GM18907 (cell line): ENCODE measurements around the gene SPOPL.
"Not testable (repeated sequence)": the region's sequence is repeated elsewhere in the genome, so short reads cannot be mapped to it uniquely, and the experiment has no call there.

Source experiments
- ATAC-seq: cut with Tn5 transposase; IDR thresholded peaks from one replicate; pipeline ENCODE4 v1.9.1; 2021; ENCODE audit warnings: mild to moderate bottlenecking, moderate library complexity; ENCODE audit not compliant: unreplicated experiment

SPOPL gene

DNA sequence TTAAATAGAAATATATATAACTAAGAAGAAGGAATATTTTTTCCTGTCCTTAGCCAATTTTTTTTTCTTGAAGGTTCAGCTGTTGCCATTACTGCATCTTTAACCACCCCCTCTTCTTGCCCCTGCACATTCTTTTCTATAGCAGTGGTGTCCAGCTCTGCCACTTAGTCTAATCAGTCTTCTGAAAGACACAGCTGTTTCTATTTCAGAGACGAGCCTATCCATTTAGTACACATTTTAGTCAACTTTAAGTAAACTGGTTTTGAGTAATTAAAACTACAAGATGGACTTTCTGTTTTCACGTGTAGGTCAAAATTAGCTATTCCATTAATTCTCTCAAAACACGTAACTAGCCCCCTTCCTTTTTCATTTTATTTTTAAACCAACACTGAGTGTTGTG lies 21.0 kb downstream of the SPOPL start:
- ATAC-seq, result peak; percentile 71

DNA sequence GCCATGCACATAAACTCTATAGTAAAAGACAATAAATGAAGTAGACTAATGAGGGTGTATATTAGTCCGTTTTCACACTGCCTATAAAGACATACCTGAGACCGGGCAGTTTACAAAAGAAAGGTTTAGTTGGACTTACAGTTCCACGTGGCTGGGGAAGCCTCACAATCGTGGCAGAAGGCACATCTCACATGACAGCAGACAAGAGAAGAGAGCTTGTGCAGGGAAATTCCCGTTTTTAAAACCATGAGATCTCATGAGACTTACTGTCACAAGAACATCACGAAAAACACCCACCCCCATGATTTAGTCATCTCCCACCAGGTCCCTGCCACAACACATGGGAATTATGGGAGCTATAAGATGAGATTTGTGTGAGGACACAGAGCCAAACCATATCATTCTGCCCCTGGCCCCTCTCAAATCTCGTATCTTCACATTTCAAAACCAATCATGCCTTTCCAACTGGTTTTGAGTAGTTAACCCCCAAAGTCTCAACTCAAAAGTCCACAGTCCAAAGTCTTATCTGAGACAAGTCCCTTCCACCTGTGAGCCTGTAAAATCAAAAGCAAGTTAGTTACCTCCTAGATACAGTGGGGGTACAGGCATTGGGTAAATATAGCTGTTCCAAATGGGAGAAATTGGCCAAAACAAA lies 21.6 kb downstream of the SPOPL start:
- ATAC-seq, result peak; percentile 66

DNA sequence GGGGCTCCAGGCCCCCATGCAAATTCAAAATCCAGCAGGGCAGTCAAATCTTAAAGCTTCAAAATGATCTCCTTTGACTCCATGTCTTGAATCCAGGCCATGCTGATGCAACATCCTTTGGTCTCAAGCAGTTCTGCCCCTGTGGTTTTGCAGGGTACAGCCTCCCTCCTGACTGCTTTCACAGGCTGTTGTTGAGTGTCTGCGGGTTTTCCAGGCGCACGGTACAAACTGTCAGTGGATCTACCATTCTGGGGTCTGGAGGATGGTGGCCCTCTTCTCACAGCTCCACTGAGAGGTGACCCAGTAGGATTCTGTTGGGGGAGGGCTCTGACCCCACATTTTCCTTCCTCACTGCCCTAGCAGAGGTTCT lies 22.1 kb downstream of the SPOPL start:
- not testable (repeated sequence) for ATAC-seq

DNA sequence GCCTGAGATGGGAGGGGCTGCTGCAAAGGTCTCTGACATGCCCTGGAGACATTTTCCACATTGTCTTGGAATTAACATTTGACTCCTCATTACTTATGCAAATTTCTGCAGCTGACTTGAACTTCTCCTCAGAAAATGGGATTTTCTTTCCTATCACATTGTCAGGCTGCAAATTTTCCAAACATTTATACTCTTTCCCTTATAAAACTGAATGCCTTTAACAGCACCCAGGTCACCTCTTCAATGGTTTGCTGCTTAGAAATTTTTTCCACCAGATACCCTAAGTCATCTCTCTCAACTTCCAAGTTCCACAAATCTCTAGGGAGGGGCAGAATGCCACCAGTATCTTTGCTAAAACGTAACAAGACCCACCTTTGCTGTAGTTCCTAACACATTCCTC lies 22.8 kb downstream of the SPOPL start:
- ATAC-seq, result not testable (repeated sequence)

DNA sequence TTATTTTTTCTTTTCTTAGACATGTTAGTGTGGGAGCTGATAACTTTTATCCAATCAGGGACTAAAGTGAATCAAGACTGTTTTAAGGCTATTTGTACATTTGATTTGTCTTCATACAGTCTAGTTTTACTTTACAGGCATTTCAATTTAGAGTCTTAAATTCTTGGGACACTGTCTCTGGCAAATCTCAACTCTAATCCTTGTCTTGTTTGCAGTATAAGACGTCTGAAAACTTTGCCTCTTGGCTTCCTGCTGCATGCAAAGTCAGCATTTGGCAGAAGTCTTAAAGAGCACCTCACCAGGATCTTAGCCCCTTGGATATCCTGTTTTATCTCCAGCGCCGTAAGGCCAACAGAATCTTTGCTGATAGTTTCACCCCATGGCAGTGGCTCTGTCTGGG lies 30.3 kb downstream of the SPOPL start:
- ATAC-seq, result no peak

DNA sequence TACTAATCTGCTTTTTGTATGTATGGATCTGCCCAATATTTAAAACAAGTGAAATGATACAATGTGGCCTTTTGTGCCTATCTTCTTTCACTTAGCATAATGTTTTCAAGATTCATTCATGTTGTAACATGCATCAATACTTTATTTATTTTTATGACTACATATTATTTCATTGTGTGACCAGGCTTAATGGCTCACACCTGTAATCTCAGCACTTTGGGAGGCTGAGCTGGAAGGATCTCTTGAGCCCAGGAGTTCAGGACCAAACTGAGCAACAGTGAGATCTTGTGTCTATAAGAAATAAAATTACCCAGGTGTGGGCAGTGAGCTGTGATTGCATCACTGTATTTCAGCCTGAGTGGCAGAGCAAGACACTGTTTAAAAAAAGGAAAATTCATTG lies 33.2 kb downstream of the SPOPL start:
- ATAC-seq, result no peak

DNA sequence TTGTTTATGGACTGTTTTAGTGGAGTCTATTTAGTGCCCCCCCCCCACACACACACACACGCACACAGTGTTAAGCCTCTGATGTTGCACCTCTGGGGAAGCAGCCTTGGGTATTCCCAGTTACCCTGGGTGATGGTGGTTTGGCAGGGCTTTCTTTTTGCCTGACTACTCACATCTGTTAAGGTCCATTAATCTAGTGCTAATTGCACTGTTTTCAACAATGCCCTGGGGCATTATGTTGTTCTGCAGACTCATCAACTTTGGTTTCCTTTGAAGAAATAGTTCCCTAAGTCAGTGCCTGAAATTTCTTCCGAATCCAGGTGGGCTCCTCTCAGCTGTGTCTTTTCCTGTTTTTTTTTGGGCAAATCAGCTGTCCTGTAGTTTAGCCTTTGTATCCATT lies 34.7 kb downstream of the SPOPL start:
- ATAC-seq, result peak; percentile 84

DNA sequence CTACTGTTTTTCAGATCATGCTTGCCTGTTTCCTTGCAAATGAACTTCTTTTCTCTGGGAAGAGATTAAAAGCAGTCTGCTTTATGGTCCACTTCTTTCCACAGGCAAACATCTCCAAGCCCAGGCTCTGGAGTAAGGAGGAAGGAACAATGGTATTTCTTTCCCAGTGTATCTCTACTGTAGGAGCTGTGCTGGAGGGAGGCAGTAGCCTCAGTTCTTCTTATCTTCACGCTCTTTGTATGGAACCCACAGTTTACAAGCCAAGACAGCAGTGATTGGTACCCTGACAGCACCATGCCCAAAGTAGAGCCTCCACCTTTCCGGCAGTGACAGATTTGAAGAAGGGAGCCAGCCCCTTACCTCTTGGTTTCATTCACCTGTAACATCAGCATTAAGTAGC lies 35.2 kb downstream of the SPOPL start:
- peak; percentile 3 for ATAC-seq

DNA sequence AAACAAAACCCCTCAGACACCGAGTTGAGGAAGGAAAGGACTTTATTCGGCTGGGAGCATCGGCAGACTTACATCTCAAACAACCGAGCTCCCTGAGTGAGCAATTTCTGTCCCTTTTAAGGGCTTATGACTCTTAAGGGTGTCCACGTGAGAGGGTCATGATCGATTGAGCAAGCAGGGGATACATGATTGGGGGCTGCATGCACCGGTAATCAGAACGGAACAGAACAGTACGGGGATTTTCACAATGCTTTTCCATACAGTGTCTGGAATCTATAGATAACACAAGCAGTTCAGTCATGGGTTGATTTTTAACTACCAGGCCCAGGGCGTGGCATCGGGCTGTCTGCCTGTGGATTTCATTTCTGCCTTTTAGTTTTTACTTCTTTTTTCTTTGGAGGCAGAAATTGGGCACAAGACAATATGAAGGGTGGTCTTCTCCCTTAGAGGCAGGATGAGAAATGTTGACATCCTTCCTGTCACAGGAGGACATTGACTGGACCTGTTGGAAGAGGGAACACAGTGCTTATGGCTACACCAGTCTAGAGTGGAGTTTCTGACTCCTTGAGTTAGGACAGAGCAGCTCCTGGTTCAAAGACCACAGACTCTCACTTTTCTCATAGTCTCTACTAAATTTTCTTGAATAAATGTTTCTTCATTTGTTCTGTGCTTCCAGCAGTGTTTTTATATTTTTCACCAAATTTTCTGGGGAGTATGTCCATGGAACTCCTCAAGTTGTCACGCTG lies 35.8 kb downstream of the SPOPL start:
- no peak for ATAC-seq

DNA sequence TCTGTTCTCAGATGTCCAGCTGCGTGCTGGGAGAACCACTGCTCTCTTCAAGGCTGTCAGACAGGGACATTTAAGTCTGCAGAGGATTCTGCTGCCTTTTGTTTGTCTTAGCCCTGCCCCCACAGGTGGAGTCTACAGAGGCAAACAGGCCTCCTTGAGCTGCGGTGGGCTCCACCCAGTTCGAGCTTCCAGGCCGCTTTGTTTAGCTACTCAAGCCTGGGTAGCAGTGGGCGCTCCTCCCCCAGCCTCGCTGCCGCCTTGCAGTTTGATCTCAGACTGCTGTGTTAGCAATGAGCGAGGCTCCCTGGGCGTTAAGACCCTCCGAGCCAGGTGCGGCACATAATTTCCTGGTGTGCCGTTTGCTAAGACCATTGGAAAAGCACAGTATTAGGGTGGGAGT lies 42.6 kb downstream of the SPOPL start:
- not testable (repeated sequence) for ATAC-seq

DNA sequence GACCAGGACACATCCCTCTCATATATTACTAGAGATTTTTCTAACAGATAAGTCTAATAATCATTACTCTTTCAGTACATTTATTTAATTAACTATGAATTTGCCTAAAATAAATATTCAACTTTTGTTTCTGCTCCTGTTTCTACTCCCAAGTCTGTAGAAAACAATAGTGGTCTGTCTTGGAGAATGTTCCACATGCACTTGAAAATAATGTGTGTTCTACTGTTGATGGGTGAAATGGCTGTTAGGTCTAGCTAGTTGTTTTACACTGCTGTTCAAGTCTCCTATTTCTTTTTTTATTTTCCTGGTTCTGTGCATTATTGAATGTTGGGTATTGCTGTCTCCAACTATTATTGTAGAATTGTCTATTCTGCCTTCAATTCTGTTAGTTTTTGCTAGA lies 47.2 kb downstream of the SPOPL start:
- no peak for ATAC-seq

DNA sequence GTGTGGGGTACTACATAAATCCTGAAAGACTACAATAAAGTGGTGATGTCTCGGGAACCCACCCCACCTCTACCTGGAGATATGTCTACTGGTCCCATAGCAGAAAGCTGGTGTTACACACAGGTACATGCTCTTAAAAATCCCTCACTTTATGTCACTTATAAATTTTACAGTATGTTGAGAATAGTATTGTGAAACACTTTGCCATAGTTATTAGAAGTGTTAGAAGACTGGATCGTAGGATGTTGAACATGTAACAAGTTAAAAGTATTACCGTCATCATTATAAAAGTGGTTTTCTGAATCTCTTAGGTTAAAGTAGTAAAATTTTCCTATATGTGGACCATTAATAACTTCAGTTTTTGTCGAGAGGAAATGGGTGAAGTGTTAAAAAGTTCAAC lies 48.6 kb downstream of the SPOPL start:
- ATAC-seq, result no peak

DNA sequence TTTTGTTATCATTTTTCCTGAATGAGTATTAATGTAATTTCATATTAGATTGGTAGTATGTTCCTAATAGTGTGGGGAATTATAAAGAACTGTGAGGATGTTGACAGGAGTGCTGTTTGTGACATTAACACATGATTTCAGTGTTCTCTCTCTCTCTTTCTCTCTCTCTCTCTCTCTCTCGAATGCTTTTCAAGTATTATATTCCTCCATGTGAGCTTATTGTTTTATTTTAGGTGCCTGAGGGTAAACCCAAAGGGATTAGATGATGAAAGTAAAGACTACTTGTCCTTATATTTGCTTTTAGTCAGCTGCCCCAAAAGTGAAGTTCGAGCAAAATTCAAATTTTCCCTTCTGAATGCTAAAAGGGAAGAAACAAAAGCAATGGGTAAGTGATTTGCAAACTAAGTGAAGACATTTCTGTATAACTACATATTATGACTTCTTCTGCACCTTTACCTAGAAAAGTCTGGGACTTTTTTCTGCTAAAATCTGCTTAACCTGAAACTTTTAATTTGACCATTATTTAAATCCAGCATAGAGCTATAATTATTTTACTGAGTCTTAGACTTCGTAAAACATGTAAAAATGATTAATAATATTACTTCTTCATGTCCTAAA lies 49.2 kb downstream of the SPOPL start:
- no peak for ATAC-seq

DNA sequence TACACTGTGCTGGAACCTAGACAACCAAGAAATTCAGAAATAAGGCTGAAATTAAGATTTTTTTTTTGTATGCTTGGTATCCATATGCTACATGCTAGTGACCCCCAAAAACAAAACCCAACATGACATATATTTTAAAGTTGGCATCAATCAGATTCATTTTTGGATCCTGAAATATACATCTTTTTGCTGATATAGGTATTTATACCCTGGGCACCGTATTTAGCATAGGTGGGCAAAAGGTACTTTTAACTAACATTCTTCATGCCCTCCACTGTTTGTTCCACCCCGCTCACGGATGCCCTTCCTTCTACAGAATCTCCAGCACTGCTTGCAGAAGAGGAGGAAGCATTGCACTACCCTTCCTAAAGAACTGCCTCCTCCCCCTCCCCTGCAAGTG lies 52.6 kb downstream of the SPOPL start:
- no peak for ATAC-seq

DNA sequence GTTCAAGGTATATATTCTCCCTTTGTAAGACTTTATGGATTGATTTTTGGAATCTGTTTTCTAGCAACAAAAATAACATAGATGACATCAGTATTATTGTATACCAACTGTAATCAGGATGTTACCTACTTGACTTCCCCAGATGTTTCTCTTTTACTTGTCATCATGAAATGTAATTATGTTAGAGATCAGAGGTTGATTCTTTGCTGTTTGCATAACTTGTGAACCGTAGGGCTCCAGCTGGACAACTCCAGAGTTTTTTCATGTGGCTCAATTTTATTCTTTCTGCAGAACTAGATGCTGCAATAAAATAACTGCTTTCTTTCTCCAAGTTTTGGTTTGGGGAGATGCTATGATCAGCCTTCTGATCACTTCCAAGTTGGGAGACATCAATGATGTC lies 58.1 kb downstream of the SPOPL start:
- no peak for ATAC-seq

DNA sequence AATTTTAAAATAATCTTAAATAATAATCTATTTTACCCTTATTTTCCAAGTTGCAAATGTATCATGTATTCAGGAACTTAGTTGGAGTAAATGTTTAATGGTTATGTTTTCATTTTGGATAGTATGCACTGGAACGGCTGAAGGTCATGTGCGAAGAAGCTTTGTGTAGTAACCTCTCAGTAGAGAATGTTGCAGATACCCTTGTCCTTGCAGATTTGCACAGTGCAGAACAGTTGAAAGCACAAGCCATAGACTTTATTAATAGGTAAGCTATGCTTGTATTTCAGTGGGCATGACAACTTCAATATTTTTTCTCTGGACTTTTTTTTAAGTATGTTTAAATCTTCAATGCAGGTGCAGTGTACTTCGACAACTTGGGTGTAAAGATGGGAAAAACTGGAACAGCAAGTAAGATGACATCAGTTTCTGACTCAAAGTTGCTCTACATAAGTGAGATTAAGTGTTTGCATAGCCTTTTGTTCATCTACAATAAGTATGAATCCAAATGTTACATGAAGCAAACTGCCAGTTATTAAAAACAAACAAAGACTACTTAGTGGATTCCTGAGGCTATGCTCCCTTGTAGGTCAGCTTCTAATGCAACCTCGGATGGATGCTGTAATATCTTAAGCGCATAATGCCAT lies 63.1 kb downstream of the SPOPL start:
- no peak for ATAC-seq

DNA sequence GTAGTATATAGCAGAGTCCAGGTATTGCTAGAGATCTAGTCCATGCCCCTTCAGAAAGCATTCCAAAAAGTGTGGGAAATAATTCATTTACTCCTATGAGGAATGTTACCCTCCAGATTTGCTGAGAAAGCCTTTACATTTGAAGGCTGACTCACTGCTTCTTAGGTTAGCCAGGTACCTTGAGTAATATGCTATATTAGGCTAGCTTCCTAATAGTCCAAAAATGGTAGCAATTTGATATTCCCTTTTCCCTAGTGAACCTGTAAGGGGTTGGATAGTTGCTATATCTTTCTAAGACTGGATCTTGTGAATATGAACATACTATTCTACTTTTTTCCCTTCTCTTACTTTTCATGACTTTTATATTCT lies 63.6 kb downstream of the SPOPL start:
- ATAC-seq, result no peak

DNA sequence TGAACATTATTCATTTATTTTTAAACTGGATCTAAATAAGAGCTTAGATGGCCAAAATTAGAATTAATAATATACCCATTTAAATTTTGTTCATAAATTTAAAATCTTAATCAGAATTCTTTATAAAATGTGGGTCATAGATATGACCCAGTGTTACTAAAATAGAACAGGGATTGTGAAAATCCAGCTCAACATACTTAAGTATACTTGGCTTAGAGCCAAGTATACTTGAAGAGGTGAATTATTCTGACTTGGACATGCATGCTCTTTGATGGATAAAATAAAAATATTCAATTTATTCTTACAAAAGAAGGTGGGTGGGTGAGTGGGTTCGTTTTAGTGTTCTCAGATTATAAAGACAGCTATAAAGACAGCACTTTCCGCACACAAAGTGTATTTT lies 70.7 kb downstream of the SPOPL start:
- ATAC-seq, result no peak

DNA sequence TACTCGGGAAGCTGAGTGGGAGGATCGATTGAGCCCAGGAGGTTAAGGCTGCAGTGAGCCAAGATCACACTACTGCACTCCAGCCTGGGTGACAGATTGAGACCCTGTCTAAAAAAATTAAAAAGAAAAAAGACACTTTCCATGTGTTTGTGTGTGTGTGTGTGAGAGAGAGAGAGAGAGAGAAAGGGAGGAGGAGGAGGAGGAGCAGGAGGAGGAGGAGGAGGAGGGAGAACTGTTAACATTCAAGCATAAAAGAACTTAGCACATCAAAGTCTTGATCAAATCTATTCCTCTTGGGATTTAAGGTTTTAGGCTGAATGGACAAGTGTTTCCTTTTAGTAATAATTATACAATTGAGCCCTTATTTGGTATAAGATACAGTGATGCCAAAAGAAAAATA lies 75.5 kb downstream of the SPOPL start:
- no peak for ATAC-seq

DNA sequence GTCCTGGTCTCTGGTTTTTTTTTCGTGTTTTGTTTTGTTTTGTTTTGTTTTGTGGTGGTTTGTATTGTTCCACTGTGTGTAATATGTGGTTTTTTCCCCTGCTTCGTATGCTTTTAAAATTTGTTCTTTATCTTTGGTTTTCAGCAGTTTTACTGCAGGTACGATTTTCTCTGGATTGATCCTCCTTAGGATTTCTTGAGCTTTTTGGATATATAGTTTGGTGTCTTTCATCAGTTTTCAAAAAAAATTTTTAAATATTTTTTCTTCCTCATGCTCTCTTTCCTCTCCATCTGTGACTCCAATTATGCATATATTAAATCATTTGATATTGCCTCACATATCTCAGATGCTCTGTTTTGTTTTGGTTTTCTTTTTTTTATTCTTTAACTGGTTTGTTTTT lies 78.0 kb downstream of the SPOPL start:
- ATAC-seq, result no peak

DNA sequence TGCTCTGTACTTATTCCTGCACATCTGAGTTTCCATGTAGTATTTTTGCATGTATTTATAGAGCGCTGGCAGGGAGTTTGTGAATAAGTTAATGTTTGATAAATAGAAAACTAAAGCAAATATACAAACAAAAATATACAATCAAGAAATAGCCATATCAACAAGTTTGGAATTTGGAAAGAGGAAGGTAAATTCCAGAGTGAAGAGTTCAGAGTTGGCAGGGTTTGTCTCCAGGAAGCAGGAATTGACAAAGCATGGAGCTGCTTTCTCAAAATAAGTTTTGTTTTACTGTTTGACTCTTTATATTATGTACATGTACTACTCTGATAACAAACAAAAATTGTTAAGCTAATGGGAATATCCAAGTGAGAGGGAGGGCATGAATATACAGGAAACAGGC lies 80.3 kb downstream of the SPOPL start:
- ATAC-seq, result no peak

DNA sequence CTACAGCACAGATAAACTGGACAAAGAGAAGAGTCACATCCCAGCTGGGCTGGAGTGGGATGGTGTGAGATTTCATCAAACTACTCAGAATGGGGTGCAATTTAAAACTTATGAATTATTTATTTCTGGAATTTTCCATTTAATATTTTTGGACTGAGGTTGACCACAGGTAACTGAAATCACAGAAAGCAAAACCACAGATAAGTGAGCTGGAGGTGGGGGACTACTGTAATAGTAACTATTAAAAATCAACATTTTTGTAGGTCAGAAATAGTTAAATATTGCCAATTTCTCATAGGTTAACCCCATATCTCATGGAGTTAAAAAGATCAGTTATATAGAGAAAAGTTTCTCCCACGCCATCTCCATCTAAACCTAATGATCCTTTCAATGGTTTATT lies 88.1 kb downstream of the SPOPL start:
- no peak for ATAC-seq
